ENCODE measurements around the gene CLCA2. TPM values are rescaled to one million over a fixed set of nuclear protein-coding genes. Genes with fewer than 3 reads are reported as not detected.

CLCA2 gene
- total and polyA plus RNA-seq, 9 donors: 0.07 to 0.25 TPM; not detected in 7

DNA sequence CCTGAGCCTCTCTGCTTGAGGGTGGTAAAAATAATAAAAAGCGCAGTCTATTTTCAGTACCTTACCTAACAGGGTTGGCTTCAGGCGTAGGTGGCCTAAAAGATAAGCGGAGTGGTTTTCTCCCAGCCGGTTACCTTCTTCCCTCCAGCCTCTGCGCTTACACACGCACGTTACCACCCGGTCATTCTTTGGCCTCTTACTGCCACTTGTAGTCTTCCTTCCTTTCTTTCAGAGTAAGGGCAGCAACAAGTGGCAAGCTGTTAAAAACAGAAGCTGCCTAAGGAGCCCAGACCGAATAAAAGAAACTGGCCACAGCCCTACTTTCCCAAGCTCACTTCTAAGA is 80.1 kb downstream of the CLCA2 start:
- intact Hi-C loops (cut with DNase I): no loop called here
- no peaks in the 10 kb centered on the region for H3K4me1 ChIP-seq (ENCODE audit: insufficient read depth)
- peak overlapping the region; percentile 24 for H3K4me3 ChIP-seq
- H3K27ac ChIP-seq: peak overlapping the region; percentile 58 to 73
- TF ChIP-seq, protein P1, sequence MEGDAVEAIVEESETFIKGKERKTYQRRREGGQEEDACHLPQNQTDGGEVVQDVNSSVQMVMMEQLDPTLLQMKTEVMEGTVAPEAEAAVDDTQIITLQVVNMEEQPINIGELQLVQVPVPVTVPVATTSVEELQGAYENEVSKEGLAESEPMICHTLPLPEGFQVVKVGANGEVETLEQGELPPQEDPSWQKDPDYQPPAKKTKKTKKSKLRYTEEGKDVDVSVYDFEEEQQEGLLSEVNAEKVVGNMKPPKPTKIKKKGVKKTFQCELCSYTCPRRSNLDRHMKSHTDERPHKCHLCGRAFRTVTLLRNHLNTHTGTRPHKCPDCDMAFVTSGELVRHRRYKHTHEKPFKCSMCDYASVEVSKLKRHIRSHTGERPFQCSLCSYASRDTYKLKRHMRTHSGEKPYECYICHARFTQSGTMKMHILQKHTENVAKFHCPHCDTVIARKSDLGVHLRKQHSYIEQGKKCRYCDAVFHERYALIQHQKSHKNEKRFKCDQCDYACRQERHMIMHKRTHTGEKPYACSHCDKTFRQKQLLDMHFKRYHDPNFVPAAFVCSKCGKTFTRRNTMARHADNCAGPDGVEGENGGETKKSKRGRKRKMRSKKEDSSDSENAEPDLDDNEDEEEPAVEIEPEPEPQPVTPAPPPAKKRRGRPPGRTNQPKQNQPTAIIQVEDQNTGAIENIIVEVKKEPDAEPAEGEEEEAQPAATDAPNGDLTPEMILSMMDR (IDR thresholded peaks at IDR 0.05): no peak
- TF ChIP-seq EP300 (IDR thresholded peaks at IDR 0.05): no peak
- no peak for TF ChIP-seq POLR2A (IDR thresholded peaks at IDR 0.05)
- peak in 3 of 5 donors; percentile 15 to 34 (median 20) for DNase-seq
- H3K27me3 ChIP-seq: no peaks in the 10 kb centered on the region
- H3K9me3 ChIP-seq: no peaks in the 10 kb centered on the region
- no peaks in the 10 kb centered on the region for H3K36me3 ChIP-seq
- WGBS, 3 donors: 6 to 10% (median 7%) methylated on average over 9 of the region's 9 CpGs

DNA sequence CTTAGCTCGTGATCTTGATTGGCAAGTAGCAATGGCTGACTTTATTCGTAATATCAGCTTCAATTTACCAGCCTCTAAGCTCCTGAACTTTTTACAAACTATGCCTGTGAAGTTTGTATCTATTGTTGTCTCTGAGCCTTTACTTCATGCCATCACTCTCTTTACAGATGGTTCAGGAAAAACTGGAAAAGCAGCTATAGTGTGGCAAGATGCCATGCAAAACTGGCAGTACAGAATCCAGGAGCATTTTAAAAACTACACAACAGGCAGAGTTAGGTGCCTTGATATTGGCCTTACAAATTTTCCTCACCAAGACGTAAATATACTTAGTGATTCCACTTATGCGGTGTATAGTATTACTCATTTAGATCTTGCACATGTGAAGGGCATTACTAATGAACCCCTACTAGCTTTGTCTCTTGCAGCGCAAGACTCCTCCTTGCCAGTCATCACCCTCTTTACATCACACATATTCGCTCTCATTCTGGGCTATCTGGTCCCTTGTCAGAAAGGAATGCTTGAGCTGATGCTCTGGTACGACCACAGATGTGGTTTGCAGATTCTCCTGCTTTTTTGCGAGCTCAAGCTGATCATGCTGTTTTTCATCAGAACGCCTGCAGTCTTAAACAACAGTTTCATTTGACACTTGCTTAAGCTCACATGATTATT is 81.1 kb downstream of the CLCA2 start:
- H3K27me3 ChIP-seq: no peaks in the 10 kb centered on the region
- intact Hi-C loops (cut with DNase I): no loop called here
- H3K9me3 ChIP-seq: no peaks in the 10 kb centered on the region
- TF ChIP-seq, protein P1 (IDR thresholded peaks at IDR 0.05): no peak
- TF ChIP-seq EP300 (IDR thresholded peaks at IDR 0.05): no peak
- TF ChIP-seq POLR2A (IDR thresholded peaks at IDR 0.05): no peak
- H3K36me3 ChIP-seq: no peaks in the 10 kb centered on the region
- no peak overlapping the region for H3K4me3 ChIP-seq
- no peak for DNase-seq
- no peak overlapping the region for H3K27ac ChIP-seq
- no peaks in the 10 kb centered on the region for H3K4me1 ChIP-seq (ENCODE audit: insufficient read depth)
- WGBS, 3 donors: 88 to 92% (median 89%) methylated on average over 9 of the region's 9 CpGs

DNA sequence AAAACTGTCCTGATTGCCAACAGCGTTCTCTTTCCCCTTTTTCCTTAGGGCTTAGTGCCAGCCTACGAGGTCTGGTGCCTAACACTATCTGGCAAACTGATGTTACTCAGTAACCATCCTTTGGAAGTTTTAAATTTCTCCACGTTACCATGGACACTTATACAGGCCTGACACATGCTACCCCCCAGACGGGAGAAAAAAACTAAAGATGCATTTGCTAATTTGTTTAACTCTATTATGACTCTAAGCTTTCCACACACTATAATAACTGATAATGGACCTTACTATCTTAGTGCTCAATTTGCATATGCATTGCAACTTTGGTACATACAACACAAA is 81.6 kb downstream of the CLCA2 start:
- DNase-seq: no peak
- Histone ChIP-seq H3K9me3 (no peaks in the 10 kb centered on the region), H3K27me3 (no peaks in the 10 kb centered on the region), H3K27ac (no peak overlapping the region), H3K36me3 (no peaks in the 10 kb centered on the region), H3K4me1 (ENCODE audit: insufficient read depth) (no peaks in the 10 kb centered on the region), H3K4me3 (no peak overlapping the region)
- WGBS, 3 donors: 61 to 76% (median 73%) methylated on average over 4 of the region's 4 CpGs
- TF ChIP-seq EP300 (IDR thresholded peaks at IDR 0.05): no peak
- TF ChIP-seq POLR2A (IDR thresholded peaks at IDR 0.05): no peak
- TF ChIP-seq, protein P1 (IDR thresholded peaks at IDR 0.05): no peak
- intact Hi-C loops (cut with DNase I): no loop called here

Other genes starting within 250 kb of the CLCA2 start
- 10 to 100 TPM; 18.0 to 46.6 (median 32.1) TPM for gene ODF2L, start 27.8 kb upstream of the CLCA2 start, total RNA-seq
- gene ODF2L, start 27.8 kb upstream of the CLCA2 start, polyA plus RNA-seq: 10 to 100 TPM; 13.5 to 24.4 TPM
- gene CLCA1, start 44.8 kb downstream of the CLCA2 start, total RNA-seq: 1 to 10 TPM in 1 of 7 donors, under 1 TPM in 2, not detected in 4; 0.07 to 1.5 (median 0.43) TPM
- gene CLCA1, start 44.8 kb downstream of the CLCA2 start, polyA plus RNA-seq: not detected
- gene CLCA4, start 122.9 kb downstream of the CLCA2 start, total RNA-seq: under 1 TPM in 3 of 7 donors, not detected in 4; 0.12 to 0.23 (median 0.22) TPM
- gene CLCA4, start 122.9 kb downstream of the CLCA2 start, polyA plus RNA-seq: not detected